Measurements from ENCODE around the gene TLX1.
A peak's percentile ranks its signal among the peaks of the same experiment; 100 is the strongest.

The TLX1 gene

GRCh38 chr10:101130984-101131961, at the start of gene TLX1:
Gene TLX1 (plus strand): TSS chr10:101131300. CDS start chr10:101131542, 242 bp downstream.
- peak; percentile 14 for DNase-seq

GRCh38 chr10:101085846-101086245, 45.3 kb upstream of the TLX1 start:
- DNase-seq = no peak

GRCh38 chr10:101087376-101087775, 43.7 kb upstream of the TLX1 start:
- no peak for DNase-seq

- no peak for DNase-seq
Observed at GRCh38 chr10:101087965-101088364, 43.1 kb upstream of the TLX1 start.

GRCh38 chr10:101089520-101090299, 41.4 kb upstream of the TLX1 start:
- DNase-seq = no peak

- DNase-seq = no peak
Observed at GRCh38 chr10:101090597-101090996, 40.5 kb upstream of the TLX1 start.

- no peak for DNase-seq
Observed at GRCh38 chr10:101091546-101092290, 39.4 kb upstream of the TLX1 start.

- no peak for DNase-seq
Observed at GRCh38 chr10:101092881-101093354, 38.2 kb upstream of the TLX1 start.

- DNase-seq = no peak
Observed at GRCh38 chr10:101094121-101094879, 36.8 kb upstream of the TLX1 start.

GRCh38 chr10:101095004-101095403, 36.1 kb upstream of the TLX1 start:
- no peak for DNase-seq

GRCh38 chr10:101095550-101096213, 35.4 kb upstream of the TLX1 start:
- peak; percentile 61 for DNase-seq

- DNase-seq = no peak
Observed at GRCh38 chr10:101096378-101096777, 34.7 kb upstream of the TLX1 start.

- DNase-seq = no peak
Observed at GRCh38 chr10:101097881-101098280, 33.2 kb upstream of the TLX1 start.

- no peak for DNase-seq
Observed at GRCh38 chr10:101099901-101100300, 31.2 kb upstream of the TLX1 start.

GRCh38 chr10:101101372-101101881, 29.7 kb upstream of the TLX1 start:
- DNase-seq = no peak

GRCh38 chr10:101103430-101103829, 27.7 kb upstream of the TLX1 start:
- no peak for DNase-seq

- DNase-seq = no peak
Observed at GRCh38 chr10:101106351-101106750, 24.7 kb upstream of the TLX1 start.

GRCh38 chr10:101107771-101108170, 23.3 kb upstream of the TLX1 start:
- DNase-seq = no peak

GRCh38 chr10:101110856-101111523, 20.1 kb upstream of the TLX1 start:
- no peak for DNase-seq

- DNase-seq = no peak
Observed at GRCh38 chr10:101111547-101111946, 19.6 kb upstream of the TLX1 start.
